IMR-90 (cell line): Measurements from ENCODE around the gene CTNNA1. TPM values are rescaled to one million over a fixed set of nuclear protein-coding genes. Genes with fewer than 3 reads are reported as not detected.

Experiments used
- ATAC-seq: fragments of 200-7000 bp; cut with Tn5 transposase; 2 replicates; pipeline ENCODE4 v1.9.1; 2020; ENCODE audit warnings: low read depth, mild to moderate bottlenecking, moderate library complexity
- BruUV-seq: library from RNA; stranded (reverse); fragments of 400-500 nt; replicated peaks from 2 replicates; lab custom pipeline; 2021; lab: Mats Ljungman, UMichigan
- CTCF ChIA-PET: fragments of 300-600 bp; formaldehyde crosslinking; extraction: SDS; loops from one replicate; lab custom pipeline; 2021; ENCODE audit warnings: antibody characterized with exemption; lab: Yijun Ruan, JAX
- POLR2A ChIA-PET: fragments of 300-600 bp; sonication (Branson Sonifier 250); formaldehyde crosslinking; loops from one replicate; lab custom pipeline; 2022; ENCODE audit warnings: antibody characterized with exemption; ENCODE audit not compliant: unreplicated experiment; lab: Charles Lee
- DNase-seq: peaks from one replicate; pipeline ENCODE4 v3.0.0; 2013
- H2AFZ ChIP-seq: replicated peaks from 2 replicates; pipeline ENCODE3; 2013; ENCODE audit warnings: low read length, mild to moderate bottlenecking; ENCODE audit not compliant: poor library complexity
- H2AK5ac ChIP-seq: 2 replicates; pipeline ENCODE4 v1.6.1; 2013; ENCODE audit warnings: low read depth, low read length, inconsistent platforms
- H2AK9ac ChIP-seq: replicated peaks from 2 replicates; pipeline ENCODE3; 2013; ENCODE audit warnings: mild to moderate bottlenecking, low read depth, low read length, moderate library complexity; ENCODE audit not compliant: poor library complexity
- H2BK120ac ChIP-seq: 2 replicates; pipeline ENCODE4 v1.6.1; 2013; ENCODE audit warnings: low read depth, low read length, inconsistent platforms
- H2BK15ac ChIP-seq: 3 replicates; pipeline ENCODE4 v1.6.1; 2013; ENCODE audit warnings: low read depth, low read length, inconsistent platforms
- H2BK20ac ChIP-seq: 2 replicates; pipeline ENCODE4 v1.6.1; 2013; ENCODE audit warnings: low read depth, mild to moderate bottlenecking, inconsistent platforms, low read length, moderate library complexity
- H2BK5ac ChIP-seq: 2 replicates; pipeline ENCODE4 v1.6.1; 2013; ENCODE audit warnings: mild to moderate bottlenecking, low read depth, low read length, inconsistent platforms; ENCODE audit not compliant: poor library complexity, severe bottlenecking
- H3K14ac ChIP-seq: replicated peaks from 2 replicates; pipeline ENCODE4 v1.6.1; 2013; ENCODE audit warnings: low read depth, low read length, inconsistent platforms
- H3K18ac ChIP-seq: 2 replicates; pipeline ENCODE4 v1.6.1; 2013; ENCODE audit warnings: low read depth, low read length, control low read depth
- H3K23ac ChIP-seq: 2 replicates; pipeline ENCODE4 v1.6.1; 2013; ENCODE audit warnings: low read depth, low read length, inconsistent platforms
- H3K27ac ChIP-seq: 2 replicates; pipeline ENCODE4 v1.5.1; 2013; ENCODE audit warnings: mild to moderate bottlenecking, control low read depth, low read length; ENCODE audit not compliant: insufficient read depth
- H3K27me3 ChIP-seq: 2 replicates; pipeline ENCODE4 v1.6.1; 2013; ENCODE audit warnings: low read length; ENCODE audit not compliant: control insufficient read depth, insufficient read depth
- H3K36me3 ChIP-seq: 2 replicates; pipeline ENCODE4 v1.6.1; 2013; ENCODE audit warnings: low read length, mixed read lengths; ENCODE audit not compliant: control insufficient read depth, insufficient read depth
- H3K4ac ChIP-seq: 2 replicates; pipeline ENCODE4 v1.6.1; 2013; ENCODE audit warnings: low read depth, low read length, inconsistent platforms
- H3K4me1 ChIP-seq: 2 replicates; pipeline ENCODE4 v1.6.1; 2013; ENCODE audit warnings: low read length, mixed read lengths; ENCODE audit not compliant: control insufficient read depth, insufficient read depth
- H3K4me2 ChIP-seq: 2 replicates; pipeline ENCODE4 v1.6.1; 2013; ENCODE audit warnings: low read depth, mild to moderate bottlenecking, control low read depth, low read length, moderate library complexity
- H3K4me3 ChIP-seq: 2 replicates; pipeline ENCODE4 v1.5.1; 2013; ENCODE audit warnings: low read depth, mild to moderate bottlenecking, control low read depth, low read length, moderate library complexity; ENCODE audit not compliant: insufficient read depth
- H3K56ac ChIP-seq: 2 replicates; pipeline ENCODE4 v1.6.1; 2013; ENCODE audit warnings: low read length, inconsistent platforms; ENCODE audit not compliant: insufficient read depth; ENCODE audit errors: extremely low read depth
- H3K79me1 ChIP-seq, 2 experiments: 2 replicates each; pipeline ENCODE4 v1.6.1; 2013; ENCODE audit warnings: low read length in 2 of 2, inconsistent platforms in 1 of 2, low read depth in 1 of 2
- H3K9ac ChIP-seq: 2 replicates; pipeline ENCODE4 v1.6.1; 2013; ENCODE audit warnings: low read depth, low read length, control low read depth
- H3K9me1 ChIP-seq: 2 replicates; pipeline ENCODE4 v1.6.1; 2013; ENCODE audit warnings: low read length, inconsistent platforms; ENCODE audit not compliant: insufficient read depth
- H3K9me3 ChIP-seq: 2 replicates; pipeline ENCODE4 v1.6.1; 2013; ENCODE audit warnings: low read length; ENCODE audit not compliant: control insufficient read depth, insufficient read depth
- H4K20me1 ChIP-seq: 2 replicates; pipeline ENCODE4 v1.6.1; 2013; ENCODE audit warnings: low read length, inconsistent platforms; ENCODE audit not compliant: insufficient read depth
- H4K5ac ChIP-seq: 2 replicates; pipeline ENCODE4 v1.6.1; 2013; ENCODE audit warnings: mild to moderate bottlenecking, low read depth, low read length, control low read depth
- H4K8ac ChIP-seq, 2 experiments: 2 replicates each; pipeline ENCODE4 v1.6.1; 2013; ENCODE audit warnings: low read depth in 2 of 2, low read length in 2 of 2, control low read depth in 1 of 2, inconsistent platforms in 1 of 2
- H4K91ac ChIP-seq: 2 replicates; pipeline ENCODE4 v1.6.1; 2013; ENCODE audit warnings: low read depth, low read length, inconsistent platforms; ENCODE audit not compliant: insufficient read depth
- BHLHE40 ChIP-seq: fragments of 150-350 bp; IDR thresholded peaks from 2 replicates; pipeline ENCODE4 v1.6.1; 2016; ENCODE audit warnings: mild to moderate bottlenecking, low read depth, low read length
- CEBPB ChIP-seq: IDR thresholded peaks from 2 replicates; pipeline ENCODE4 v1.6.1; 2012; ENCODE audit warnings: low read depth, low read length, improper control_type of control experiment
- CHD1 ChIP-seq: IDR thresholded peaks from 2 replicates; pipeline ENCODE4 v1.6.1; 2012; ENCODE audit warnings: low read depth, low read length, improper control_type of control experiment
- ELK1 ChIP-seq: fragments of 150-350 bp; IDR thresholded peaks from 2 replicates; pipeline ENCODE4 v1.6.1; 2016; ENCODE audit warnings: low read depth, mild to moderate bottlenecking, low read length, moderate library complexity, borderline replicate concordance
- FOS ChIP-seq: fragments of 150-350 bp; IDR thresholded peaks from 2 replicates; pipeline ENCODE4 v1.6.1; 2016; ENCODE audit warnings: low read depth, low read length
- MAFK ChIP-seq: IDR thresholded peaks from 2 replicates; pipeline ENCODE4 v1.6.1; 2012; ENCODE audit warnings: low read depth, low read length, improper control_type of control experiment
- MAZ ChIP-seq: IDR thresholded peaks from 2 replicates; pipeline ENCODE4 v1.6.1; 2012; ENCODE audit warnings: low read depth, mild to moderate bottlenecking, low read length, improper control_type of control experiment, moderate library complexity, borderline replicate concordance
- MXI1 ChIP-seq: IDR thresholded peaks from 2 replicates; pipeline ENCODE4 v1.6.1; 2012; ENCODE audit warnings: low read depth, mild to moderate bottlenecking, low read length, moderate library complexity, borderline replicate concordance
- NFE2L2 ChIP-seq: fragments of 150-350 bp; IDR thresholded peaks from 2 replicates; pipeline ENCODE4 v1.6.1; 2016; ENCODE audit warnings: low read depth, mild to moderate bottlenecking, low read length
- POLR2A ChIP-seq: IDR thresholded peaks from 2 replicates; pipeline ENCODE4 v1.6.1; 2012; ENCODE audit warnings: mild to moderate bottlenecking, low read depth, low read length
- RAD21 ChIP-seq: IDR thresholded peaks from 2 replicates; pipeline ENCODE4 v1.6.1; 2012; ENCODE audit warnings: low read length, improper control_type of control experiment
- RCOR1 ChIP-seq: IDR thresholded peaks from 2 replicates; pipeline ENCODE4 v1.6.1; 2012; ENCODE audit warnings: mild to moderate bottlenecking, low read length, improper control_type of control experiment; ENCODE audit not compliant: insufficient replicate concordance
- SMC3 ChIP-seq: fragments of 150-350 bp; IDR thresholded peaks from 2 replicates; pipeline ENCODE4 v1.6.1; 2016; ENCODE audit warnings: low read depth, mild to moderate bottlenecking, antibody characterized with exemption, low read length, moderate library complexity
- USF2 ChIP-seq: fragments of 150-350 bp; IDR thresholded peaks from 2 replicates; pipeline ENCODE4 v1.6.1; 2017; ENCODE audit warnings: mild to moderate bottlenecking, antibody characterized with exemption, low read length, low read depth
- dilution Hi-C: fragments of 300-500 bp; cut with HindIII; formaldehyde crosslinking; loops from one replicate; pipeline ENCODE4 v1.14.3; 2018; ENCODE audit warnings: low sequenced_read_pairs; ENCODE audit not compliant: unreplicated experiment
- in situ Hi-C: fragments of 300-500 bp; cut with MboI; formaldehyde crosslinking; loops from 3 replicates; pipeline ENCODE4 v1.14.3; 2019; ENCODE audit warnings: low sequenced_read_pairs, inconsistent platforms, mixed read lengths
- intact Hi-C: fragments of 100-400 bp; cut with micrococcal nuclease; formaldehyde crosslinking; loops from 2 replicates; pipeline ENCODE4 v1.10.0; 2022
- polyA plus RNA-seq, 3 experiments: library from polyadenylated mRNA; depleted of rRNA; stranded (reverse); fragments of >200 nt; gene quantifications; 2 replicates each; pipeline ENCODE4 v1.2.3, GENCODE V29; 2012; ENCODE audit warnings: low replicate concordance in 1 of 3
- total RNA-seq: library from RNA; depleted of rRNA; stranded (reverse); fragments of >200 nt; gene quantifications from 2 replicates; pipeline ENCODE4 v1.2.3, GENCODE V29; 2012
- TF ChIP-seq, protein P1 (sequence below): conservative IDR thresholded peaks from 2 replicates; pipeline ENCODE4 v1.5.1; 2012; ENCODE audit warnings: mild to moderate bottlenecking, low read depth, low read length, improper control_type of control experiment

CTNNA1 gene
- total and polyA plus RNA-seq, 2 of the 4 experiments (the other 2 are of a cell fraction): 220 to 471 TPM

DNA sequence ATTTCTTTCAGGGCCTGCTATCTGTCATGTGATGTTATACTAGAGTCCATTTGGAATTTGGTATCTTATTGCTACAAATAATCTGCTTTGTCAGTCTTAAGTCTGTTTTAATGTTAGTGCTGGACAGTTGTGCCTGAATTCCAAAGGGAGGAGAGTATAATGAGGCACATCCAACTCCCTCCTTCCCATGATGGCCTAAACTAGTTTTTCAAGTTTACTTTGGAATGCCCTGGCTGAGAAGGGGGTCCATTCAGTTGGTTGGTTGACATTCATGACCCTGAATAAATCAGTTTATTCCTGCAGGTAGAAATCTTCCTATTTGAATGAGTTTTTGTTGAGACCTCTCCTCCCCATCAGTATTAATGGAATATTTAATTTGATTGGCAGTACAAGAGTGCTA lies 131.3 kb downstream of the CTNNA1 start:
- H2BK5ac ChIP-seq: no peak overlapping the region
- H3K4me2 ChIP-seq: no peak overlapping the region
- H2AFZ ChIP-seq: no peak overlapping the region
- H3K14ac ChIP-seq: no peak overlapping the region
- no peak overlapping the region for H3K23ac ChIP-seq
- no peak overlapping the region for H3K27ac ChIP-seq
- ChIA-PET CTCF (no interaction called here), POLR2A (no interaction called here)
- no peak overlapping the region for H3K18ac ChIP-seq
- dilution Hi-C loops (no loop called here), intact Hi-C loops (no loop called here), in situ Hi-C loops (no loop called here)
- no peak for TF ChIP-seq ELK1
- no peak for TF ChIP-seq BHLHE40
- TF ChIP-seq RAD21: no peak
- no peak for TF ChIP-seq RCOR1
- no peak for TF ChIP-seq SMC3
- TF ChIP-seq MXI1: no peak
- no peak for TF ChIP-seq FOS
- TF ChIP-seq CHD1: no peak
- no peak for TF ChIP-seq CEBPB
- TF ChIP-seq, protein P1, sequence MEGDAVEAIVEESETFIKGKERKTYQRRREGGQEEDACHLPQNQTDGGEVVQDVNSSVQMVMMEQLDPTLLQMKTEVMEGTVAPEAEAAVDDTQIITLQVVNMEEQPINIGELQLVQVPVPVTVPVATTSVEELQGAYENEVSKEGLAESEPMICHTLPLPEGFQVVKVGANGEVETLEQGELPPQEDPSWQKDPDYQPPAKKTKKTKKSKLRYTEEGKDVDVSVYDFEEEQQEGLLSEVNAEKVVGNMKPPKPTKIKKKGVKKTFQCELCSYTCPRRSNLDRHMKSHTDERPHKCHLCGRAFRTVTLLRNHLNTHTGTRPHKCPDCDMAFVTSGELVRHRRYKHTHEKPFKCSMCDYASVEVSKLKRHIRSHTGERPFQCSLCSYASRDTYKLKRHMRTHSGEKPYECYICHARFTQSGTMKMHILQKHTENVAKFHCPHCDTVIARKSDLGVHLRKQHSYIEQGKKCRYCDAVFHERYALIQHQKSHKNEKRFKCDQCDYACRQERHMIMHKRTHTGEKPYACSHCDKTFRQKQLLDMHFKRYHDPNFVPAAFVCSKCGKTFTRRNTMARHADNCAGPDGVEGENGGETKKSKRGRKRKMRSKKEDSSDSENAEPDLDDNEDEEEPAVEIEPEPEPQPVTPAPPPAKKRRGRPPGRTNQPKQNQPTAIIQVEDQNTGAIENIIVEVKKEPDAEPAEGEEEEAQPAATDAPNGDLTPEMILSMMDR: no peak
- TF ChIP-seq NFE2L2: no peak
- no peak for TF ChIP-seq MAZ
- no peak for TF ChIP-seq USF2
- no peak for TF ChIP-seq POLR2A
- no peak for TF ChIP-seq MAFK
- no peak overlapping the region for H4K8ac ChIP-seq
- H3K4me1 ChIP-seq: no peaks in the 10 kb centered on the region
- no peak overlapping the region for H3K4ac ChIP-seq
- H3K9ac ChIP-seq: no peak overlapping the region
- no peak overlapping the region for H3K4me3 ChIP-seq
- H2BK20ac ChIP-seq: no peak overlapping the region
- no peak overlapping the region for H2BK120ac ChIP-seq
- peaks cover 5% of the 10 kb centered on the region for H3K9me1 ChIP-seq
- H3K79me1 ChIP-seq: peaks cover 42 to 67% of the 10 kb centered on the region in 2 experiments
- no peak overlapping the region for H2BK15ac ChIP-seq
- no peak overlapping the region for H4K91ac ChIP-seq
- no peak for ATAC-seq
- no peak overlapping the region for H3K56ac ChIP-seq
- no peak overlapping the region for H4K5ac ChIP-seq
- H2AK9ac ChIP-seq: no peak overlapping the region
- H3K9me3 ChIP-seq: no peaks in the 10 kb centered on the region; the same call in 1 of the 2 replicates
- no peaks in the 10 kb centered on the region for H3K27me3 ChIP-seq
- H3K36me3 ChIP-seq: peaks cover 19% of the 10 kb centered on the region
- no peak overlapping the region for H2AK5ac ChIP-seq
- BruUV-seq: no TSS peak
- peaks cover 45% of the 10 kb centered on the region for H4K20me1 ChIP-seq
- DNase-seq: no peak
